ENCODE results near the gene COL4A2. TPM values are rescaled to one million over a fixed set of nuclear protein-coding genes. Genes with fewer than 3 reads are reported as not detected.

Gene COL4A2
- total RNA-seq, 1 donor from 2014 or later = 511 TPM

- H3K4me3 ChIP-seq (ENCODE audit: low read length in 3 of 3) = no peak overlapping the region
- H3K27me3 ChIP-seq (ENCODE audit: control insufficient read depth in 3 of 3, insufficient read depth in 3 of 3, low read length in 3 of 3) = no peaks in the 10 kb centered on the region
- H3K9ac ChIP-seq (ENCODE audit: low read depth in 1 of 3, low read length in 3 of 3) = no peak overlapping the region
- no peaks in the 10 kb centered on the region for H3K9me3 ChIP-seq (ENCODE audit: control insufficient read depth in 3 of 3, low read length in 3 of 3)
- no peak overlapping the region for H3K27ac ChIP-seq (ENCODE audit: low read depth, low read length)
- H3K36me3 ChIP-seq (ENCODE audit: control insufficient read depth in 3 of 3, insufficient read depth in 3 of 3, low read length in 3 of 3) = peaks cover 11 to 36% (median 27%) of the 10 kb centered on the region in 3 donors
- no peaks in the 10 kb centered on the region for H3K4me1 ChIP-seq (ENCODE audit: control insufficient read depth in 3 of 3, insufficient read depth in 3 of 3, low read length in 3 of 3)
Measured at GRCh38 chr13:110464556-110465333, 157.7 kb downstream of the COL4A2 start.

GRCh38 chr13:110465696-110466095 lies 158.6 kb downstream of the COL4A2 start:
- H3K4me1 ChIP-seq (ENCODE audit: control insufficient read depth in 3 of 3, insufficient read depth in 3 of 3, low read length in 3 of 3) = no peaks in the 10 kb centered on the region
- no peaks in the 10 kb centered on the region for H3K9me3 ChIP-seq (ENCODE audit: control insufficient read depth in 3 of 3, low read length in 3 of 3)
- peaks cover 11 to 35% (median 31%) of the 10 kb centered on the region in 3 donors for H3K36me3 ChIP-seq (ENCODE audit: control insufficient read depth in 3 of 3, insufficient read depth in 3 of 3, low read length in 3 of 3)
- no peak overlapping the region for H3K9ac ChIP-seq (ENCODE audit: low read depth in 1 of 3, low read length in 3 of 3)
- no peak overlapping the region for H3K4me3 ChIP-seq (ENCODE audit: low read length in 3 of 3)
- H3K27ac ChIP-seq (ENCODE audit: low read depth, low read length) = no peak overlapping the region
- no peaks in the 10 kb centered on the region for H3K27me3 ChIP-seq (ENCODE audit: control insufficient read depth in 3 of 3, insufficient read depth in 3 of 3, low read length in 3 of 3)

- H3K27me3 ChIP-seq (ENCODE audit: control insufficient read depth in 3 of 3, insufficient read depth in 3 of 3, low read length in 3 of 3) = no peaks in the 10 kb centered on the region
- H3K36me3 ChIP-seq (ENCODE audit: control insufficient read depth in 3 of 3, insufficient read depth in 3 of 3, low read length in 3 of 3) = peaks cover 11 to 35% (median 28%) of the 10 kb centered on the region in 3 donors
- no peak overlapping the region for H3K4me3 ChIP-seq (ENCODE audit: low read length in 3 of 3)
- H3K27ac ChIP-seq (ENCODE audit: low read depth, low read length) = no peak overlapping the region
- H3K4me1 ChIP-seq (ENCODE audit: control insufficient read depth in 3 of 3, insufficient read depth in 3 of 3, low read length in 3 of 3) = peaks cover 0 to 2% (median 1%) of the 10 kb centered on the region in 3 donors
- H3K9me3 ChIP-seq (ENCODE audit: control insufficient read depth in 3 of 3, low read length in 3 of 3) = no peaks in the 10 kb centered on the region
- H3K9ac ChIP-seq (ENCODE audit: low read depth in 1 of 3, low read length in 3 of 3) = no peak overlapping the region
Measured at GRCh38 chr13:110466266-110466915, 159.3 kb downstream of the COL4A2 start.

- no peak overlapping the region for H3K9ac ChIP-seq (ENCODE audit: low read depth in 1 of 3, low read length in 3 of 3)
- H3K27ac ChIP-seq (ENCODE audit: low read depth, low read length) = no peak overlapping the region
- peaks cover 11 to 35% (median 30%) of the 10 kb centered on the region in 3 donors for H3K36me3 ChIP-seq (ENCODE audit: control insufficient read depth in 3 of 3, insufficient read depth in 3 of 3, low read length in 3 of 3)
- H3K9me3 ChIP-seq (ENCODE audit: control insufficient read depth in 3 of 3, low read length in 3 of 3) = no peaks in the 10 kb centered on the region
- H3K4me3 ChIP-seq (ENCODE audit: low read length in 3 of 3) = no peak overlapping the region
- H3K27me3 ChIP-seq (ENCODE audit: control insufficient read depth in 3 of 3, insufficient read depth in 3 of 3, low read length in 3 of 3) = no peaks in the 10 kb centered on the region
- H3K4me1 ChIP-seq (ENCODE audit: control insufficient read depth in 3 of 3, insufficient read depth in 3 of 3, low read length in 3 of 3) = peaks cover 0 to 8% (median 6%) of the 10 kb centered on the region in 3 donors
Measured at GRCh38 chr13:110467516-110468110, 160.5 kb downstream of the COL4A2 start.

GRCh38 chr13:110468986-110469495 lies 162.0 kb downstream of the COL4A2 start:
- Histone ChIP-seq H3K9ac (ENCODE audit: low read depth in 1 of 3, low read length in 3 of 3) (no peak overlapping the region), H3K27me3 (ENCODE audit: control insufficient read depth in 3 of 3, insufficient read depth in 3 of 3, low read length in 3 of 3) (no peaks in the 10 kb centered on the region), H3K27ac (ENCODE audit: low read depth, low read length) (no peak overlapping the region), H3K4me1 (ENCODE audit: control insufficient read depth in 3 of 3, insufficient read depth in 3 of 3, low read length in 3 of 3) (peaks cover 0 to 11% (median 6%) of the 10 kb centered on the region in 3 donors), H3K36me3 (ENCODE audit: control insufficient read depth in 3 of 3, insufficient read depth in 3 of 3, low read length in 3 of 3) (peaks cover 11 to 39% (median 27%) of the 10 kb centered on the region in 3 donors), H3K4me3 (ENCODE audit: low read length in 3 of 3) (no peak overlapping the region), H3K9me3 (ENCODE audit: control insufficient read depth in 3 of 3, low read length in 3 of 3) (no peaks in the 10 kb centered on the region)

GRCh38 chr13:110469597-110469996 lies 162.5 kb downstream of the COL4A2 start:
- no peaks in the 10 kb centered on the region for H3K27me3 ChIP-seq (ENCODE audit: control insufficient read depth in 3 of 3, insufficient read depth in 3 of 3, low read length in 3 of 3)
- peaks cover 14 to 41% (median 29%) of the 10 kb centered on the region in 3 donors for H3K36me3 ChIP-seq (ENCODE audit: control insufficient read depth in 3 of 3, insufficient read depth in 3 of 3, low read length in 3 of 3)
- no peak overlapping the region for H3K9ac ChIP-seq (ENCODE audit: low read depth in 1 of 3, low read length in 3 of 3)
- H3K27ac ChIP-seq (ENCODE audit: low read depth, low read length) = no peak overlapping the region
- H3K4me3 ChIP-seq (ENCODE audit: low read length in 3 of 3) = no peak overlapping the region
- H3K4me1 ChIP-seq (ENCODE audit: control insufficient read depth in 3 of 3, insufficient read depth in 3 of 3, low read length in 3 of 3) = peaks cover 0 to 11% (median 6%) of the 10 kb centered on the region in 3 donors
- no peaks in the 10 kb centered on the region for H3K9me3 ChIP-seq (ENCODE audit: control insufficient read depth in 3 of 3, low read length in 3 of 3)

GRCh38 chr13:110470272-110471009 lies 163.4 kb downstream of the COL4A2 start:
- H3K9ac ChIP-seq (ENCODE audit: low read depth in 1 of 3, low read length in 3 of 3) = no peak overlapping the region
- no peaks in the 10 kb centered on the region for H3K27me3 ChIP-seq (ENCODE audit: control insufficient read depth in 3 of 3, insufficient read depth in 3 of 3, low read length in 3 of 3)
- no peak overlapping the region for H3K27ac ChIP-seq (ENCODE audit: low read depth, low read length)
- peaks cover 0 to 11% (median 6%) of the 10 kb centered on the region in 3 donors for H3K4me1 ChIP-seq (ENCODE audit: control insufficient read depth in 3 of 3, insufficient read depth in 3 of 3, low read length in 3 of 3)
- H3K9me3 ChIP-seq (ENCODE audit: control insufficient read depth in 3 of 3, low read length in 3 of 3) = no peaks in the 10 kb centered on the region
- peaks cover 20 to 41% (median 28%) of the 10 kb centered on the region in 3 donors for H3K36me3 ChIP-seq (ENCODE audit: control insufficient read depth in 3 of 3, insufficient read depth in 3 of 3, low read length in 3 of 3)
- H3K4me3 ChIP-seq (ENCODE audit: low read length in 3 of 3) = no peak overlapping the region

GRCh38 chr13:110471156-110471832 lies 164.2 kb downstream of the COL4A2 start:
- no peaks in the 10 kb centered on the region for H3K27me3 ChIP-seq (ENCODE audit: control insufficient read depth in 3 of 3, insufficient read depth in 3 of 3, low read length in 3 of 3)
- peaks cover 21 to 39% (median 32%) of the 10 kb centered on the region in 3 donors for H3K36me3 ChIP-seq (ENCODE audit: control insufficient read depth in 3 of 3, insufficient read depth in 3 of 3, low read length in 3 of 3)
- H3K9ac ChIP-seq (ENCODE audit: low read depth in 1 of 3, low read length in 3 of 3) = peak overlapping the region in 1 of 3 donors; percentile 33
- no peak overlapping the region for H3K27ac ChIP-seq (ENCODE audit: low read depth, low read length)
- H3K9me3 ChIP-seq (ENCODE audit: control insufficient read depth in 3 of 3, low read length in 3 of 3) = no peaks in the 10 kb centered on the region
- H3K4me3 ChIP-seq (ENCODE audit: low read length in 3 of 3) = no peak overlapping the region
- peaks cover 0 to 11% (median 6%) of the 10 kb centered on the region in 3 donors for H3K4me1 ChIP-seq (ENCODE audit: control insufficient read depth in 3 of 3, insufficient read depth in 3 of 3, low read length in 3 of 3)

GRCh38 chr13:110471833-110472162 lies 164.7 kb downstream of the COL4A2 start:
- H3K4me1 ChIP-seq (ENCODE audit: control insufficient read depth in 3 of 3, insufficient read depth in 3 of 3, low read length in 3 of 3) = peaks cover 0 to 11% (median 6%) of the 10 kb centered on the region in 3 donors
- no peaks in the 10 kb centered on the region for H3K9me3 ChIP-seq (ENCODE audit: control insufficient read depth in 3 of 3, low read length in 3 of 3)
- H3K27me3 ChIP-seq (ENCODE audit: control insufficient read depth in 3 of 3, insufficient read depth in 3 of 3, low read length in 3 of 3) = no peaks in the 10 kb centered on the region
- peaks cover 26 to 42% (median 34%) of the 10 kb centered on the region in 3 donors for H3K36me3 ChIP-seq (ENCODE audit: control insufficient read depth in 3 of 3, insufficient read depth in 3 of 3, low read length in 3 of 3)
- H3K9ac ChIP-seq (ENCODE audit: low read depth in 1 of 3, low read length in 3 of 3) = no peak overlapping the region
- H3K4me3 ChIP-seq (ENCODE audit: low read length in 3 of 3) = no peak overlapping the region
- H3K27ac ChIP-seq (ENCODE audit: low read depth, low read length) = no peak overlapping the region

Measured in skeletal muscle tissue (tissue), 4 donors.